AG04450 (cell line): Measurements from ENCODE around the gene FAM13C. TPM values are rescaled to one million over a fixed set of nuclear protein-coding genes. Genes with fewer than 3 reads are reported as not detected.

Experiments used
- CTCF ChIA-PET: fragments of 300-600, 350-600 bp; formaldehyde crosslinking; extraction: SDS; loops from one replicate; lab custom pipeline; 2022; ENCODE audit warnings: antibody characterized with exemption, inconsistent platforms; lab: Charles Lee
- POLR2A ChIA-PET: fragments of 350-600 bp; formaldehyde crosslinking; extraction: SDS; loops from one replicate; lab custom pipeline; 2021; ENCODE audit warnings: antibody characterized with exemption, inconsistent platforms; lab: Yijun Ruan, JAX
- DNase-seq: peaks from one replicate; pipeline ENCODE4 v3.0.0-alpha.2; 2011; ENCODE audit warnings: low read depth, low spot score
- H3K27ac ChIP-seq: one replicate; pipeline ENCODE4 v1.5.1; 2012; ENCODE audit warnings: low read depth, low read length, control low read depth
- H3K27me3 ChIP-seq: one replicate; pipeline ENCODE4 v1.6.0; 2012; ENCODE audit warnings: low read length; ENCODE audit not compliant: control insufficient read depth, insufficient read depth
- H3K4me3 ChIP-seq: 2 replicates; pipeline ENCODE4 v1.5.1; 2011; ENCODE audit warnings: mild to moderate bottlenecking, low read depth, low read length, control low read depth
- H3K9me3 ChIP-seq: 2 replicates; pipeline ENCODE4 v1.5.1; 2012; ENCODE audit warnings: low read length; ENCODE audit not compliant: control insufficient read depth, insufficient read depth
- polyA plus RNA-seq: library from polyadenylated mRNA; depleted of rRNA; stranded (reverse); fragments of >200 nt; gene quantifications from 2 replicates; pipeline ENCODE4 v1.2.3, GENCODE V29; 2011
- TF ChIP-seq, protein P1 (sequence below): IDR thresholded peaks from 2 replicates; pipeline ENCODE4 v1.5.1; 2011; ENCODE audit warnings: low read depth, low read length, control low read depth, inconsistent platforms

The FAM13C gene
- polyA plus RNA-seq, 1 experiment, result 3.1 TPM

DNA sequence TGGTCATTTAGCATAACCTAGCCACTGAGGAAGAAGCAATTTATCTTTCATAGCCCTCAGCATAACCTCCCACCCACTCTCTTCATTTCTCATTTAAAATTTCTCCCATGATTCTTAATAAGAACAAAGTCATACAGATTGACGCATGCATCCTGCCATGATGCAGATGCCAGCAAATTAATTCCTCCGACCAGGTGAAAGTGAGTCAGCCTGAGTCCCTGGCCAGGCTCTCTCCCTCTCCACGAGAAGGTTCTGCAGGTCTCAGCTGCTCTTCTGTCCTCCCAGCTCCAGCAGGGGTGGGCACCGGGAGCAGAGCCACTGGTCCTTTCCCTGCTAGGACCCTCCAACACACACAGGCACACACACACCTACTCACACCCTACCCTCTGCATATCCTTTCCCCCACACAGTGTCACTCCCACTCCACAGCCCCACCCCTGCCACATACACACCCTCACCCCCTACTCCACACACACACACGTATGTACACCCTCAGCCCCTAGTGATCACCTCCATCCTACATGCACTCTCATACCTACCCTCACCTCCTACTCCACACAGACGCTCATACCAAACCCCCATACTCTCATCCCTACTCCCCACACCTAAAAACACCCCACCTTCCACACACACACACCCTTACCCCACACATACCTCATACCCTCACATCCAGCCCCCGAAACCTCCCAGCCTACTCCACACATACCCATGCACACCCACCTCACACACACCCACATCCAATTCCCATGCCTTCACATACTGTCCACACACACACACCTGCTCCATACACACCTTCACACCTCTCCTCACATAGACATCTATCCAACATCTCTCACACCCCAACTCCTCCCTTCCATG lies 78.0 kb downstream of the FAM13C start:
- Histone ChIP-seq H3K9me3 (no peaks in the 10 kb centered on the region), H3K4me3 (no peak overlapping the region), H3K27me3 (no peaks in the 10 kb centered on the region), H3K27ac (no peak overlapping the region)
- DNase-seq, result no peak
- TF ChIP-seq, protein P1, sequence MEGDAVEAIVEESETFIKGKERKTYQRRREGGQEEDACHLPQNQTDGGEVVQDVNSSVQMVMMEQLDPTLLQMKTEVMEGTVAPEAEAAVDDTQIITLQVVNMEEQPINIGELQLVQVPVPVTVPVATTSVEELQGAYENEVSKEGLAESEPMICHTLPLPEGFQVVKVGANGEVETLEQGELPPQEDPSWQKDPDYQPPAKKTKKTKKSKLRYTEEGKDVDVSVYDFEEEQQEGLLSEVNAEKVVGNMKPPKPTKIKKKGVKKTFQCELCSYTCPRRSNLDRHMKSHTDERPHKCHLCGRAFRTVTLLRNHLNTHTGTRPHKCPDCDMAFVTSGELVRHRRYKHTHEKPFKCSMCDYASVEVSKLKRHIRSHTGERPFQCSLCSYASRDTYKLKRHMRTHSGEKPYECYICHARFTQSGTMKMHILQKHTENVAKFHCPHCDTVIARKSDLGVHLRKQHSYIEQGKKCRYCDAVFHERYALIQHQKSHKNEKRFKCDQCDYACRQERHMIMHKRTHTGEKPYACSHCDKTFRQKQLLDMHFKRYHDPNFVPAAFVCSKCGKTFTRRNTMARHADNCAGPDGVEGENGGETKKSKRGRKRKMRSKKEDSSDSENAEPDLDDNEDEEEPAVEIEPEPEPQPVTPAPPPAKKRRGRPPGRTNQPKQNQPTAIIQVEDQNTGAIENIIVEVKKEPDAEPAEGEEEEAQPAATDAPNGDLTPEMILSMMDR, result no peak
- POLR2A ChIA-PET, result interaction anchor here (0.5 kb wide), 1 partner anchor 76 kb away, joined by 6 read pairs; no protein-coding TSS in a partner anchor
- CTCF ChIA-PET, result interaction anchor here (1.2 kb wide), 1 partner anchor 296 kb away, joined by 3 read pairs; no protein-coding TSS in a partner anchor

DNA sequence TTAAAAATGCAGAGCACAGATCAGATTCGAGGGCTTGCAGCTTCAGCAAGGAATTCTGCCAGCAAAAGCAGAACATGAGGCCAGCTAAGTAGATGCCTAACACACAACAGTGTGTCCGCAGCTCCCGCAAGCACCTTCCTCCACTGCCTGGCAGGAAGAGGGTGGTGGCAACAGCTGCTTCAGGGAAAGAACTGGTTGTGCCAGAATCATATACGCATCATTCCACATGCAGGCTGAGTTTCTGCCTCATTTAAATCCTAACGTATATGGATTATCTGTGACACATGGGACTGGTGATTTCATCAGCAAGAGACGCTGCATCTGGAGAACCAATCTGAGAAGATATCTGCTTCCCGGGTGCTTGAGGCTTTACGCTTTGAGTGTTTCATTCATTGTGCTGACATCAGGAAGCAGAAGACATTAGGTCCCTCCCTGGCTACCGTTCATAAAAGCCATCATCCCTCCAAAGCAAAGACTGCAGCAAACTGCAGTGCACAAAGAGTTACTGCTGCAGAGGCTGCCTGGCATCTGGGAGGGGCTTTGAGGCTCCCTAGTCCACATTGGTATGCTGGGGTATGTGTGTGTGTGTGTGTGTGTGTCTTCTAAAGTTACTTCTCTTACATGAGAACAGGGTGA lies 78.8 kb downstream of the FAM13C start:
- H3K4me3 ChIP-seq, result no peak overlapping the region
- H3K9me3 ChIP-seq, result no peaks in the 10 kb centered on the region
- H3K27me3 ChIP-seq, result no peaks in the 10 kb centered on the region
- no peak overlapping the region for H3K27ac ChIP-seq
- POLR2A ChIA-PET, result no interaction called here
- no peak for DNase-seq
- CTCF ChIA-PET, result no interaction called here
- TF ChIP-seq, protein P1, result no peak

DNA sequence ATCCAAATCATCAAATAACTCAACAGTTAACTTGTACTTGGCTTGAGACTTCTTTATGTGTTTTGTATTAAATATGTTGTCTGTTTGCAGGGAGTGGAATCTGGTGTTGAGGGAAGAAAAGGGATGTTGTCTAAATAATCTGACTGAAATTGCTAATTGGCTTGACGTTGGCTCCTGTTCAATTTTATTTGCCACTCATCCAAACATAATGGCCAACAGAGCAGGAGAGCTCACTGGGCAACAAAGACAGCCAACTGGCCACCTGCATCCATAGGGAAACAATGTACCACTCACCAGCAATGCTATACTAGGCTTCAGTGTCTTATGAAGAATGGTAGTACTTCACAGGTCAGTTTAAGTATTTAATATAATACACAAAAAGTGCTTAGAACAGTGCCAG lies 80.5 kb downstream of the FAM13C start:
- Histone ChIP-seq H3K27me3 (no peaks in the 10 kb centered on the region), H3K27ac (no peak overlapping the region), H3K9me3 (no peaks in the 10 kb centered on the region), H3K4me3 (no peak overlapping the region)
- CTCF ChIA-PET, result no interaction called here
- TF ChIP-seq, protein P1, result no peak
- POLR2A ChIA-PET, result no interaction called here
- no peak for DNase-seq

DNA sequence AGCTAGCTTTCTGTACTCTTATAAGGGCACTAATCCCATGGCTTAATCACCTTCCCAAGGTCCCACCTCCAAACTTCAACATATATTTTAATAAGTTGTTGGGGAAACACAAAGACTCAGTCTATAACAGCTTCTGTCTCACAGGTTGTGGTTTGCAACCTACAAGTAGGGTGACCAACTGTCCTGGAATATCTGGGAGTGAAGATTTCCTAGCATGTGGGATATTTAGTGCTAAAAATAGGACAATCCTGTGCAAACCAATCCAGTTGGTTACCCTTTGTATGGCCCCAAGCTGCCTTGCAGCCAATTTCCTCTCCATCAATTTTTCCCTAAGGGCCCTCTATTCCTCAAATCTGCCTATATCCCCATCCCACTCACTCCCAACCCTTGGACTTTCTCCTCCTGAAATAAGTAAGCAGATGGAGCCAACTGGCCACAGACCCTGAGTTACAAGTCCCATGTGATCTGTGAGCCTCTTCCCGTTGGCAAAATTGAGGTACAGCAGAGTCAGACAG lies 82.3 kb downstream of the FAM13C start:
- TF ChIP-seq, protein P1, result no peak
- no peaks in the 10 kb centered on the region for H3K9me3 ChIP-seq
- H3K27ac ChIP-seq, result no peak overlapping the region
- no peak for DNase-seq
- CTCF ChIA-PET, result no interaction called here
- POLR2A ChIA-PET, result no interaction called here
- H3K4me3 ChIP-seq, result no peak overlapping the region
- no peaks in the 10 kb centered on the region for H3K27me3 ChIP-seq

DNA sequence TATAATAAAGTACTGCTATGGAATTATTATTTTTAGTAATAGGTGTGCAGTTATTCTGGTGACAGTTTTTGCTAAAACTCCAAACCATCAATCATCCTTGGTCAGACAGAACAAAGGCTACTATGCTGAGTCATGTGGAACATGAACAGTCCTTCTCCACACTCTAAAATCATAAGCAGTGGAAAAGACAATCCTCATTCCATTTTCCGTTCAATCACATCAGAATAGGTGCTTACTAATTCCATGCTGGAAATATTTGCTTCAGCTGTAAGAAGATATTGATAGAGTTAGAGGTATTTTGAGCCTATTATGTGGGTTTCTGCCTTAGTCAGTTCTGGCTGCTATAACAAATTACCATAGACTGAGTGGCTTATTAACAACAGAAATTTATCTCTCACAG lies 82.9 kb downstream of the FAM13C start:
- CTCF ChIA-PET, result no interaction called here
- H3K4me3 ChIP-seq, result no peak overlapping the region
- no peak for DNase-seq

More for the DNA sequence above, 82.9 kb downstream of the FAM13C start:
- TF ChIP-seq, protein P1, result no peak
- H3K27ac ChIP-seq, result no peak overlapping the region
- no peaks in the 10 kb centered on the region for H3K9me3 ChIP-seq
- H3K27me3 ChIP-seq, result no peaks in the 10 kb centered on the region
- POLR2A ChIA-PET, result no interaction called here
